Psoas muscle (tissue), 8 donors: ENCODE measurements around the gene TMPRSS11A. TPM values are rescaled to one million over a fixed set of nuclear protein-coding genes. Genes with fewer than 3 reads are reported as not detected.

Experiments
- ATAC-seq, 4 donors: fragments of 200-7000 bp; cut with Tn5 transposase; one replicate each; pipeline ENCODE4 v1.9.1; 2020; ENCODE audit warnings: moderate library complexity in 3 of 4, mild to moderate bottlenecking in 2 of 4
- DNase-seq, 2 donors: peaks; one replicate each; pipeline ENCODE4 v3.0.0-alpha.2; 2020
- H3K27ac ChIP-seq: fragments of 200-600 bp; one replicate; pipeline ENCODE4 v1.8.0; 2022
- H3K27me3 ChIP-seq, 3 donors: fragments of 200-600 bp in 1 of 3; one replicate each; pipeline versions ENCODE4 v1.6.1 to v1.8.0; 2013 to 2022; ENCODE audit warnings: low read length in 2 of 3, mild to moderate bottlenecking in 2 of 3, moderate library complexity in 1 of 3; ENCODE audit not compliant: insufficient read depth in 3 of 3
- H3K36me3 ChIP-seq, 2 donors: fragments of 200-600 bp in 1 of 2; one replicate each; pipeline versions ENCODE4 v1.6.1 to v1.8.0; 2013 to 2022; ENCODE audit warnings: low read depth in 1 of 2, mild to moderate bottlenecking in 1 of 2, moderate library complexity in 1 of 2; ENCODE audit not compliant: insufficient read depth in 1 of 2
- H3K4me1 ChIP-seq: fragments of 200-600 bp; one replicate; pipeline ENCODE4 v1.8.0; 2022
- H3K4me3 ChIP-seq: fragments of 200-600 bp; one replicate; pipeline ENCODE4 v1.8.0; 2022; ENCODE audit warnings: mild to moderate bottlenecking
- H3K9me3 ChIP-seq: fragments of 200-600 bp; one replicate; pipeline ENCODE4 v1.8.0; 2022
- CTCF ChIP-seq: fragments of 200-600 bp; IDR thresholded peaks from one replicate; pipeline ENCODE4 v1.8.0; 2022; ENCODE audit warnings: antibody characterized with exemption
- WGBS, 3 donors: extraction: QIAGEN DNeasy Blood & Tissue Kit; methylation state at CpG; one replicate each; pipeline versions ENCODE4 v1.1.6 to v1.1.7; 2013; 5-methylcytosine and 5-hydroxymethylcytosine counted together
- intact Hi-C, 2 donors: fragments of 100-400 bp; cut with DNase I; formaldehyde crosslinking; loops; one replicate each; pipeline versions ENCODE4 v1.11.0 to v1.14.2; 2022
- polyA plus RNA-seq, 3 donors: library from polyadenylated mRNA; stranded (reverse); fragments of 200-250 nt; gene quantifications; one replicate each; pipeline ENCODE4 v1.2.3, GENCODE V29; 2013
- total RNA-seq, 4 donors: library from RNA; stranded (reverse); fragmentation: NEBNext Ultra II Directional in 2 of 4; extraction: Animal tissue kit (Norgen Biotek cat#: 25700) in 2 of 4; gene quantifications; one replicate each; pipeline versions ENCODE4 v1.2.1 to v1.2.4, GENCODE V29; 2021 to 2023
- donor health status: healthy with polysubstance abuse.
- donor health status: DM: no; HTN: no; CAD: no; lungs with moderate emphysema.
- donor health status: Bipolar disorder and iron deficiency.
- donor health status: healthy.
- donor health status: DM: yes; HTN: yes; CAD: no.
- donor health status: DM: no; HTN: no; CAD: no.
- donor health status: DM: no; HTN: no; CAD: no.
- donor health status: DM: yes; HTN: yes; CAD: no.

TMPRSS11A gene
- total and polyA plus RNA-seq, 7 donors = not detected

DNA sequence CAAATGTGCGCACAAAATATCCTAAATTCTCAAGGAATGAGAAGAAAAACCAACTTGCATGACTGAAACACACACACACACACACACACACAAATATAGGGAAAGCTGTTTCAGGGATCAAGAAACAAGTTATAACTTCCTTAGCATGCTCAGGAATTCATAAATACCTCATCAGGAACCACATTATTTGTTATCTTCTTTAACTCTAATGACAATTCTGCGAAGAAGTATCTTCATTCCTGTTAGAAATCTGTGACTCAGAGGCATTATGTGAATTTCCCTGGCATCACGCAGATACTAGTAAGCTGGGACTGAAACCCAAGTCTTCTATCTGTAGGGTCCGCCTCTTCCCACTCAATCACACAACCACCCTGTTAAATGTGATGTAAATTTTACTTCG, 30.3 kb downstream of the TMPRSS11A start:
- intact Hi-C loops = no loop called here
- no peaks in the 10 kb centered on the region for H3K27me3 ChIP-seq
- no peak overlapping the region for H3K4me3 ChIP-seq
- no peaks in the 10 kb centered on the region for H3K4me1 ChIP-seq
- H3K36me3 ChIP-seq = no peaks in the 10 kb centered on the region
- ATAC-seq = no peak
- H3K9me3 ChIP-seq = no peaks in the 10 kb centered on the region
- DNase-seq = no peak
- H3K27ac ChIP-seq = no peak overlapping the region
- TF ChIP-seq CTCF = no peak
- 89 to 95% (median 92%) methylated on average over 5 of the region's 5 CpGs for WGBS, 3 donors

DNA sequence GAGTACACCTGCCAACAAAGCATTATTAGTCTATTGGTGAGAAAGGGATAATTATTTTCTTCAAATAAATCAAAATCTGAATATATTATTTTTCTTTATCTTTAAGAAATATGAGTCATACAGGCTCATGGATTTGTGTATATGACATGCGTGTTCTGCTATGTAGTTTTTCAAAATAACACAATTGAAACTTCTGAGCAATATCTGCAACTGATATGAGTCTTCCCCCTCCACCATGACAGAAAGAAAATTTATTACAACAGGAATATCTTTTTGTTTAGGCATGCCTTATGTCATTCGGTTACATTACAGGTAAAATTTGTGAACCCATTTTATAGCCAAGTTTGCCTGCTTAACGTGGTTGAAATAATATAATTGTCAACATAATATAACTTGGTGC, 32.0 kb downstream of the TMPRSS11A start:
- H3K4me1 ChIP-seq = no peaks in the 10 kb centered on the region
- no peaks in the 10 kb centered on the region for H3K9me3 ChIP-seq
- DNase-seq (no peak), ATAC-seq (no peak)
- no peaks in the 10 kb centered on the region for H3K27me3 ChIP-seq
- no peaks in the 10 kb centered on the region for H3K36me3 ChIP-seq
- WGBS, 3 donors = 93 to 94% (median 93%) methylated on average over 3 of the region's 3 CpGs
- TF ChIP-seq CTCF = no peak
- no peak overlapping the region for H3K4me3 ChIP-seq
- no peak overlapping the region for H3K27ac ChIP-seq
- intact Hi-C loops = no loop called here

DNA sequence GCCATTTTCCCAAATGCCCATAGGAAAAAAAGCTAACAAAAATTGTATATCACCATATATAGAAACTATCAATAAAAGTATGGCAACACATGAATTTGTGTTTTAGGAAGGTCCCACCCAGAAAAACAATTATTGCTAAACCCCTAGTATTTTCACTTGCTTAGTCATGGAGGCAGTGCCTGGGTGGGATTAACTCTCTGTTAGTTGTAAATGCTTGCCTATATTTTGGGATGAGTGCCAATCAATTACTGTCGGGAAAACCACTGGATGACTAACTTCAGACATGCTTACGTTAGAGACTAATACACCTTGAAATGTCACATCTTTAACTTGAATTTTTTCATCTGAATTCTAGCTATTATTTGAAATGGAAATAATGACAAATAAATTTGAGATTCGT, 33.9 kb downstream of the TMPRSS11A start:
- DNase-seq (no peak), ATAC-seq (no peak)
- intact Hi-C loops = no loop called here

DNA sequence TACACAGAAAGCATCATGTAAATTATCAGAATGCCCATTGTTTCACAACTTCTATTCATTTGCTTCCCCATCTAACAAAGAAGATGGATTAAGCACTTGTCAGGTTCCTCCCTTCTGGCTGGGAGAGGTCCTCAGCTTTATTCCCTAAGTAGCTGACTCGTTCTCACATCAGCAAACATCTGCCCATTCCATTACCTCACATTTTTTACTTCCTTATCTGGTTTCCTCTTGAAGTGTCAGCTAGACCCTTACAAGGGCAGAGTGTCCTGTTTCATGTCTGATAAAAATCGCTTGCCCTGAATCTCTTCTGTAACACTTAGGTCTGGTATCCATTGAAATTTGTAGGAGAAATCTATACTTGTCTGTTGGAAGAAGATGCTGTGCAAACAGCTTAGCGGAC, 34.7 kb downstream of the TMPRSS11A start:
- no peaks in the 10 kb centered on the region for H3K36me3 ChIP-seq
- intact Hi-C loops = no loop called here
- 33 to 41% (median 37%) methylated on average over 3 of the region's 3 CpGs for WGBS, 3 donors
- TF ChIP-seq CTCF = no peak
- DNase-seq (no peak), ATAC-seq (no peak)
- no peaks in the 10 kb centered on the region for H3K9me3 ChIP-seq
- no peaks in the 10 kb centered on the region for H3K27me3 ChIP-seq
- no peak overlapping the region for H3K4me3 ChIP-seq
- no peak overlapping the region for H3K27ac ChIP-seq
- H3K4me1 ChIP-seq = no peaks in the 10 kb centered on the region

More for the DNA sequence above, 33.9 kb downstream of the TMPRSS11A start:
- Histone ChIP-seq H3K4me1 (no peaks in the 10 kb centered on the region), H3K27ac (no peak overlapping the region), H3K9me3 (no peaks in the 10 kb centered on the region), H3K4me3 (no peak overlapping the region), H3K36me3 (no peaks in the 10 kb centered on the region), H3K27me3 (no peaks in the 10 kb centered on the region)
- no peak for TF ChIP-seq CTCF
- 42 to 48% (median 47%) methylated on average over 3 of the region's 3 CpGs for WGBS, 3 donors

DNA sequence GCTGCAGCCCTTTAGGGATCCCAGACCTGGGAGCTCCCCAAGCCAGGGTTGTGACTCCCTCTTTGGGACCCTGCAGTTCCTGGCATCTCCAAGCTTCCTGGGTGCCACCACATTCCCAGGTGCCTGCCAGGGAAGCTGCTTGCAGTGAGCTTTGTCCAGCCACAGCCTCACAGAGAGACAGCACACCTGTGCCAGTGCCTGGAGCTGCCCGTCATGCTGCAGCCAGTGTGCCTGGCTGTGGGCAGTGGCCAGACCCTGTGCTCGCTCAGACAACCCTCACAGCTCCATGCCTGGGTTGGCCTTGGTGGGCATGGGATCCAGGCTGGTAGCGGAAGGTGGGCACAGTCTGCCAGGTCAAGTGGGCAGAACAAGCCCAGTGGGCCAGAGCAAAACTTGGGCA, 36.0 kb downstream of the TMPRSS11A start:
- no peaks in the 10 kb centered on the region for H3K27me3 ChIP-seq
- intact Hi-C loops = no loop called here
- no peaks in the 10 kb centered on the region for H3K9me3 ChIP-seq
- DNase-seq (no peak), ATAC-seq (no peak)
- H3K4me3 ChIP-seq = no peak overlapping the region
- H3K36me3 ChIP-seq = no peaks in the 10 kb centered on the region
- H3K27ac ChIP-seq = no peak overlapping the region
- no peak for TF ChIP-seq CTCF
- no peaks in the 10 kb centered on the region for H3K4me1 ChIP-seq
- 90 to 98% (median 94%) methylated on average over 3 of the region's 3 CpGs for WGBS, 3 donors
